ENCODE data around the gene CBFA2T2.
A peak's percentile ranks its signal among the peaks of the same experiment; 100 is the strongest.
"Not testable (repeated sequence)": the region's sequence is repeated elsewhere in the genome, so short reads cannot be mapped to it uniquely, and the experiment has no call there.

The CBFA2T2 gene
- 46.3 to 64.1 (median 61.6) reads per million in 3 donors for total RNA-seq

- Histone ChIP-seq H3K27ac (ENCODE audit: insufficient read depth, low read length, poor library complexity, severe bottlenecking) (peak within 1 kb of the TSS; percentile 88), H3K4me3 (ENCODE audit: insufficient read depth, low read depth, low read length, poor library complexity, severe bottlenecking) (peak within 1 kb of the TSS; percentile 81), H3K9me3 (ENCODE audit: control insufficient read depth, low read length) (no peaks in the 10 kb centered on the region), H3K36me3 (ENCODE audit: control insufficient read depth, insufficient read depth, low read length) (no peaks in the 10 kb centered on the region), H3K4me1 (ENCODE audit: control insufficient read depth, insufficient read depth, low read length, poor library complexity, severe bottlenecking) (peaks cover 8% of the 10 kb centered on the region), H3K27me3 (replicated peaks; ENCODE audit: control insufficient read depth, insufficient read depth, low read length, poor library complexity, severe bottlenecking) (no peaks in the 10 kb centered on the region)
- no peak for DNase-seq
Observed at GRCh38 chr20:33490023-33490933, at the start of gene CBFA2T2. CBFA2T2 (plus strand) TSS chr20:33490096; CDS start chr20:33490268, 172 bp downstream.

- not testable (repeated sequence) for H3K4me3 ChIP-seq (ENCODE audit: insufficient read depth, low read depth, low read length, poor library complexity, severe bottlenecking); H3K27ac ChIP-seq (ENCODE audit: insufficient read depth, low read length, poor library complexity, severe bottlenecking)
Observed at GRCh38 chr20:33440562-33440961, 49.3 kb upstream of the CBFA2T2 start.

GRCh38 chr20:33441142-33441955 is 48.5 kb upstream of the CBFA2T2 start:
- Histone ChIP-seq H3K27ac (ENCODE audit: insufficient read depth, low read length, poor library complexity, severe bottlenecking) (no peak overlapping the region), H3K9me3 (ENCODE audit: control insufficient read depth, low read length) (no peaks in the 10 kb centered on the region), H3K36me3 (ENCODE audit: control insufficient read depth, insufficient read depth, low read length) (no peaks in the 10 kb centered on the region), H3K4me1 (ENCODE audit: control insufficient read depth, insufficient read depth, low read length, poor library complexity, severe bottlenecking) (peaks cover 5% of the 10 kb centered on the region), H3K4me3 (ENCODE audit: insufficient read depth, low read depth, low read length, poor library complexity, severe bottlenecking) (no peak overlapping the region), H3K27me3 (replicated peaks; ENCODE audit: control insufficient read depth, insufficient read depth, low read length, poor library complexity, severe bottlenecking) (no peaks in the 10 kb centered on the region)
- no peak for DNase-seq

More at GRCh38 chr20:33440562-33440961, 49.3 kb upstream of the CBFA2T2 start:
- DNase-seq; H3K36me3 ChIP-seq (ENCODE audit: control insufficient read depth, insufficient read depth, low read length); H3K27me3 ChIP-seq (replicated peaks; ENCODE audit: control insufficient read depth, insufficient read depth, low read length, poor library complexity, severe bottlenecking); H3K9me3 ChIP-seq (ENCODE audit: control insufficient read depth, low read length); H3K4me1 ChIP-seq (ENCODE audit: control insufficient read depth, insufficient read depth, low read length, poor library complexity, severe bottlenecking): not testable (repeated sequence)

GRCh38 chr20:33442136-33443005 is 47.5 kb upstream of the CBFA2T2 start:
- Histone ChIP-seq H3K4me3 (ENCODE audit: insufficient read depth, low read depth, low read length, poor library complexity, severe bottlenecking) (peak overlapping the region; percentile 88), H3K36me3 (ENCODE audit: control insufficient read depth, insufficient read depth, low read length) (no peaks in the 10 kb centered on the region), H3K4me1 (ENCODE audit: control insufficient read depth, insufficient read depth, low read length, poor library complexity, severe bottlenecking) (peaks cover 5% of the 10 kb centered on the region), H3K9me3 (ENCODE audit: control insufficient read depth, low read length) (no peaks in the 10 kb centered on the region), H3K27me3 (replicated peaks; ENCODE audit: control insufficient read depth, insufficient read depth, low read length, poor library complexity, severe bottlenecking) (no peaks in the 10 kb centered on the region), H3K27ac (ENCODE audit: insufficient read depth, low read length, poor library complexity, severe bottlenecking) (no peak overlapping the region)
- DNase-seq = no peak

- Histone ChIP-seq H3K9me3 (ENCODE audit: control insufficient read depth, low read length) (no peaks in the 10 kb centered on the region), H3K27ac (ENCODE audit: insufficient read depth, low read length, poor library complexity, severe bottlenecking) (no peak overlapping the region), H3K4me3 (ENCODE audit: insufficient read depth, low read depth, low read length, poor library complexity, severe bottlenecking) (peak overlapping the region; percentile 88), H3K27me3 (replicated peaks; ENCODE audit: control insufficient read depth, insufficient read depth, low read length, poor library complexity, severe bottlenecking) (no peaks in the 10 kb centered on the region), H3K36me3 (ENCODE audit: control insufficient read depth, insufficient read depth, low read length) (no peaks in the 10 kb centered on the region), H3K4me1 (ENCODE audit: control insufficient read depth, insufficient read depth, low read length, poor library complexity, severe bottlenecking) (peaks cover 5% of the 10 kb centered on the region)
- DNase-seq = peak in 1 of 3 donors; percentile 2
Observed at GRCh38 chr20:33443006-33443511, 46.8 kb upstream of the CBFA2T2 start.

GRCh38 chr20:33443512-33444239 is 46.2 kb upstream of the CBFA2T2 start, which contains the start of gene SNTA1:
SNTA1 (minus strand) TSS chr20:33443763; CDS start chr20:33443620, 143 bp downstream.
- peak; percentile 84 to 90 (median 89) for DNase-seq
- Histone ChIP-seq H3K27me3 (replicated peaks; ENCODE audit: control insufficient read depth, insufficient read depth, low read length, poor library complexity, severe bottlenecking) (no peaks in the 10 kb centered on the region), H3K4me1 (ENCODE audit: control insufficient read depth, insufficient read depth, low read length, poor library complexity, severe bottlenecking) (peaks cover 5% of the 10 kb centered on the region), H3K4me3 (ENCODE audit: insufficient read depth, low read depth, low read length, poor library complexity, severe bottlenecking) (peak within 1 kb of the TSS; percentile 88), H3K27ac (ENCODE audit: insufficient read depth, low read length, poor library complexity, severe bottlenecking) (peak within 1 kb of the TSS; percentile 84), H3K36me3 (ENCODE audit: control insufficient read depth, insufficient read depth, low read length) (no peaks in the 10 kb centered on the region), H3K9me3 (ENCODE audit: control insufficient read depth, low read length) (no peaks in the 10 kb centered on the region)

- Histone ChIP-seq H3K36me3 (ENCODE audit: control insufficient read depth, insufficient read depth, low read length) (no peaks in the 10 kb centered on the region), H3K4me3 (ENCODE audit: insufficient read depth, low read depth, low read length, poor library complexity, severe bottlenecking) (peak overlapping the region; percentile 88), H3K27me3 (replicated peaks; ENCODE audit: control insufficient read depth, insufficient read depth, low read length, poor library complexity, severe bottlenecking) (no peaks in the 10 kb centered on the region), H3K9me3 (ENCODE audit: control insufficient read depth, low read length) (no peaks in the 10 kb centered on the region), H3K4me1 (ENCODE audit: control insufficient read depth, insufficient read depth, low read length, poor library complexity, severe bottlenecking) (peaks cover 5% of the 10 kb centered on the region), H3K27ac (ENCODE audit: insufficient read depth, low read length, poor library complexity, severe bottlenecking) (peak overlapping the region; percentile 84)
- DNase-seq = peak in 1 of 3 donors; percentile 6
Observed at GRCh38 chr20:33444797-33445560, 44.9 kb upstream of the CBFA2T2 start.

GRCh38 chr20:33445881-33446625 is 43.8 kb upstream of the CBFA2T2 start:
- Histone ChIP-seq H3K27ac (ENCODE audit: insufficient read depth, low read length, poor library complexity, severe bottlenecking) (no peak overlapping the region), H3K9me3 (ENCODE audit: control insufficient read depth, low read length) (no peaks in the 10 kb centered on the region), H3K4me3 (ENCODE audit: insufficient read depth, low read depth, low read length, poor library complexity, severe bottlenecking) (no peak overlapping the region), H3K4me1 (ENCODE audit: control insufficient read depth, insufficient read depth, low read length, poor library complexity, severe bottlenecking) (peaks cover 5% of the 10 kb centered on the region), H3K27me3 (replicated peaks; ENCODE audit: control insufficient read depth, insufficient read depth, low read length, poor library complexity, severe bottlenecking) (no peaks in the 10 kb centered on the region), H3K36me3 (ENCODE audit: control insufficient read depth, insufficient read depth, low read length) (no peaks in the 10 kb centered on the region)
- DNase-seq = no peak

Measured in effector memory CD4-positive, alpha-beta T cell (primary cell).